Mucosa of descending colon (tissue), 3 donors: Measurements from ENCODE around the gene KIFC1. TPM values are rescaled to one million over a fixed set of nuclear protein-coding genes. Genes with fewer than 3 reads are reported as not detected.
"Not testable (repeated sequence)": the region's sequence is repeated elsewhere in the genome, so short reads cannot be mapped to it uniquely, and the experiment has no call there.

ENCODE experiments used
- ATAC-seq: fragments of 200-7000 bp; cut with Tn5 transposase; one replicate; pipeline ENCODE4 v1.9.1; 2020; ENCODE audit warnings: mild to moderate bottlenecking, moderate library complexity
- DNase-seq, 3 donors: peaks; one replicate each; pipeline ENCODE4 v3.0.0-alpha.2; 2020
- H3K36me3 ChIP-seq: fragments of 200-600 bp; one replicate; pipeline ENCODE4 v1.8.0; 2021; ENCODE audit warnings: low read depth, mild to moderate bottlenecking
- H3K4me1 ChIP-seq: fragments of 200-600 bp; one replicate; pipeline ENCODE4 v1.8.0; 2021; ENCODE audit warnings: low read depth, mild to moderate bottlenecking
- H3K4me3 ChIP-seq: fragments of 200-600 bp; one replicate; pipeline ENCODE4 v1.8.0; 2021; ENCODE audit warnings: mild to moderate bottlenecking
- H3K9me3 ChIP-seq: fragments of 200-600 bp; one replicate; pipeline ENCODE4 v1.8.0; 2021; ENCODE audit warnings: mild to moderate bottlenecking
- intact Hi-C, 2 donors: fragments of 100-400 bp; cut with DNase I in 1 of 2; cut with micrococcal nuclease in 1 of 2; formaldehyde crosslinking; loops; one replicate each; pipeline versions ENCODE4 v1.11.0 to v1.11.1; 2022; cut with DNase I, micrococcal nuclease
- total RNA-seq, 3 donors: library from RNA; stranded (reverse); fragmentation: NEBNext Ultra II Directional in 2 of 3; extraction: Animal tissue kit (Norgen Biotek cat#: 25700) in 2 of 3; gene quantifications; one replicate each; pipeline versions ENCODE4 v1.2.1 to v1.2.4, GENCODE V29; 2021 to 2023
- TF ChIP-seq, protein P1 (sequence below): fragments of 200-600 bp; IDR thresholded peaks from one replicate; pipeline ENCODE4 v1.8.0; 2022; ENCODE audit warnings: antibody characterized with exemption, mild to moderate bottlenecking
- donor health status: DM: no; HTN: no; CAD: no; lungs with moderate emphysema.
- donor health status: DM: no; HTN: no; CAD: no.
- donor health status: DM: no; HTN: yes; CAD: no.

The KIFC1 gene
- total RNA-seq, 3 donors from 2014 or later: 3.5 to 21.1 (median 6.3) TPM

DNA sequence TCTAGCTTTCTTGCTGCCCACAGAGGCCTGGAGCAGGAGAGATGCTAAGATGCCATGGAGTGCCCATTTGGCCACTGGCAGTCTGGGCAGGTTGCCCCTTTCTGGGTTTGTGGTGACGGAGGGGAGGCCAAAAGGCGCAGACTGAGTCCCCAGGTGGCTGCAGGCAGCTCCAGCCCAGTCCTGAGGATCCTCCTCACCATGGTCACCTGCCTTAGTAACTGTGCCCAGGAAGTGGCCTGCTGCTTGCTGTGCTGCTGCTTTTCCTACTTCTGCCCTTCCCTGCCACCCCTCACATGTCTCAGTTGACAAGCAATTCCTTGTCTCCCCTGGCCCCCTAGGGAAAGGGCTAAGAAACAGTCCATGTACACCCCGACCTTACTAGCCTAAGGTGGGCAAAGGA, 35.3 kb upstream of the KIFC1 start:
- Histone ChIP-seq H3K4me1 (peaks cover 3% of the 10 kb centered on the region), H3K9me3 (no peaks in the 10 kb centered on the region), H3K4me3 (no peak overlapping the region), H3K36me3 (no peaks in the 10 kb centered on the region)
- intact Hi-C loops: no loop called here
- TF ChIP-seq, protein P1, sequence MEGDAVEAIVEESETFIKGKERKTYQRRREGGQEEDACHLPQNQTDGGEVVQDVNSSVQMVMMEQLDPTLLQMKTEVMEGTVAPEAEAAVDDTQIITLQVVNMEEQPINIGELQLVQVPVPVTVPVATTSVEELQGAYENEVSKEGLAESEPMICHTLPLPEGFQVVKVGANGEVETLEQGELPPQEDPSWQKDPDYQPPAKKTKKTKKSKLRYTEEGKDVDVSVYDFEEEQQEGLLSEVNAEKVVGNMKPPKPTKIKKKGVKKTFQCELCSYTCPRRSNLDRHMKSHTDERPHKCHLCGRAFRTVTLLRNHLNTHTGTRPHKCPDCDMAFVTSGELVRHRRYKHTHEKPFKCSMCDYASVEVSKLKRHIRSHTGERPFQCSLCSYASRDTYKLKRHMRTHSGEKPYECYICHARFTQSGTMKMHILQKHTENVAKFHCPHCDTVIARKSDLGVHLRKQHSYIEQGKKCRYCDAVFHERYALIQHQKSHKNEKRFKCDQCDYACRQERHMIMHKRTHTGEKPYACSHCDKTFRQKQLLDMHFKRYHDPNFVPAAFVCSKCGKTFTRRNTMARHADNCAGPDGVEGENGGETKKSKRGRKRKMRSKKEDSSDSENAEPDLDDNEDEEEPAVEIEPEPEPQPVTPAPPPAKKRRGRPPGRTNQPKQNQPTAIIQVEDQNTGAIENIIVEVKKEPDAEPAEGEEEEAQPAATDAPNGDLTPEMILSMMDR: no peak
- peak; percentile 62 for ATAC-seq
- DNase-seq: peak in 1 of 3 donors; percentile 42

GRCh38 chr6:33357160-33357871, 34.3 kb upstream of the KIFC1 start:
- H3K36me3 ChIP-seq, intact Hi-C loops, H3K4me1 ChIP-seq, H3K4me3 ChIP-seq, DNase-seq, H3K9me3 ChIP-seq, ATAC-seq: not testable (repeated sequence)

DNA sequence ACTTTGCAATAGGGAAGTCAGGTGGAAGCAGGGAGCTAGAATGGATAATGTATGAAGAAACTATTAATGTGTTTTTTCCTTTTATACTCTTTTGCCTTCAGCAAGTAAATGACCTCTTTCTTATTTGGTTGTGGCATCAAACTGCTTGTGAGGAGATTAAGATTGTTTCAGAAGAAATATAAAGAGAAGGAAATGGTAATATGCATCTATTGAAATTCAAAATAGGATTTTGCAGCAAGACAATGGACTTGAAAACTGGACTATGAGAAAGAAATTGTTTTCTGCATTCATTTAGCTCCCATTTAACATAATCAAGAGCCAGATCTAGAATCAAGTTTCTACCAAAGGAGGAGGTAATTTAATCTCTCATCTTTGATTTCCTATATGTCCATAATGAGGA, 32.3 kb upstream of the KIFC1 start:
- TF ChIP-seq, protein P1: no peak
- intact Hi-C loops: no loop called here
- Histone ChIP-seq H3K9me3 (no peaks in the 10 kb centered on the region), H3K4me1 (peaks cover 3% of the 10 kb centered on the region), H3K4me3 (no peak overlapping the region), H3K36me3 (no peaks in the 10 kb centered on the region)
- no peak for ATAC-seq
- DNase-seq: no peak

- H3K9me3 ChIP-seq, DNase-seq, intact Hi-C loops, H3K36me3 ChIP-seq, H3K4me3 ChIP-seq, ATAC-seq, H3K4me1 ChIP-seq: not testable (repeated sequence)
Observed at GRCh38 chr6:33363486-33363885, 28.1 kb upstream of the KIFC1 start.

GRCh38 chr6:33364475-33365205, 27.0 kb upstream of the KIFC1 start:
- H3K4me3 ChIP-seq, ATAC-seq, H3K4me1 ChIP-seq, DNase-seq, H3K36me3 ChIP-seq, intact Hi-C loops, H3K9me3 ChIP-seq: not testable (repeated sequence)

DNA sequence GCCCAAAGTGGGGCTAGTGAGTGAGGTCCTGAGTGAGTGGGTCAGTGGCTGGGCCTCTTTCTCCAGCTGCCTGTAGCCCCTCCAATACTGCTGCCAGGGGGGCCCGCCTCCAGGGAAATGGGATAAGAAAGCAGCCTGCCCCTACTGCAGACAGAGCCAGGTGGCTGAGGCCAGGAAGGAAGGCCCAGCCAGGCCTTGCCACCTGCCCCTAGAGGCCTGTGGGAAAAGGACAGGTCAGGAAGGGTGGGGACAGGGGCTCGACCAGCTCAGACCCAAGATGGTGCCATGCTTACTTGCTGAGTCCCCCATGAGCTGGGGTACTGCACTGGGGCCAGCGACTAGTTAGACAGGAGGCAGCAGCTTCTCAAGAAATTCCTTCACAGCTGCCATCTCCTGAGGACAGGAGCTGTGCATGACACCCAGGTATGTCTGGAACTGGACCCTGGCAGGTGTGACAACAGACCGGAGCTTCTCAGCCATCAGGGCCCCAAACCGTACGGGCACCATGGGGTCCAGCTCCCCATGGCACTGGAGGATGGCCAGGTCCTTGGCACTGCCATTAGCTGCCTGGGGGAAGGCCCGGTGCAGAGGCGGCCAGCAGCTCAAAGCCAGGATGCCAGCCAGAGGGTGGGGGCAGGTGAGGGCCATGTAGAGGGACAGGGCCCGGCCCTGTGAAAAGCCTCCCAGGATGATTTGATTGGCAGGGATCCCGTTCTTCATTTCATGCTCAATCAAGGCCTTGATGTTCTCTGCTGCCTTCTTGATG, 26.2 kb upstream of the KIFC1 start:
- intact Hi-C loops, H3K4me1 ChIP-seq, H3K4me3 ChIP-seq, DNase-seq, H3K36me3 ChIP-seq, H3K9me3 ChIP-seq, ATAC-seq: not testable (repeated sequence)

DNA sequence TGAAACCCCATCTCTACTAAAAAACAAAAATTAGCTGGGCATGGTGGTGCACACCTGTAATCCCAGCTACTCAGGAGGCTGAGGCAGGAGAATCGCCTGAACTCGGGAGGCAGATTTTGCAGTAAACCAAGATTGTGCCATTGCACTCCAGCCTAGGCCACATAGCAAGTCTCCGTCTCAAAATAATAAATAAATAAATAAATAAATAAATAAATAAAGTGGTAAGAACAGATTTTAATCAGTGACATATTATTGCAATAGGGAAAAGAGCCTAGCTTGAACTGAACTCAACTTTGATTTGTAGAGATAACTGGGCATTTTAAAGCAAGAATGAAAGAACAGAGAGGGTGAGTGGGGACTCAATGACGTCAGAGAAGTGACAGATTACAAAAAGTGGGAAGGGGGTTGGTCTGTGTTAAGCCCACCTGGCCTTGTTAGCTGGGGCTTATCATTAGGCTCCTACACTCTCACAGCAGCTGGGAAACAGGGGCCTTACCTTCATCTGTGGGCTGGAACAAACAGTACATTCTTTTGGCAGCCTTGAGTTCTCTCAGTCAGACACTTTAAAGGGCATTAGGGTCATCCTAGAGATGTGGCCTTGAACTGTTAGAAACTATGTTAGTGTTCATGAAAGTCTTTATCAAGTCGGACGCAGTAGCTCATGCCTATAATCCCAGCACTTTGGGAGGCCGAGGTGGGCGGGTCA, 24.5 kb upstream of the KIFC1 start:
- ATAC-seq (no peak), DNase-seq (no peak)
- intact Hi-C loops: no loop called here
- no peaks in the 10 kb centered on the region for H3K4me1 ChIP-seq
- TF ChIP-seq, protein P1: no peak
- H3K4me3 ChIP-seq: no peak overlapping the region
- H3K9me3 ChIP-seq: no peaks in the 10 kb centered on the region
- H3K36me3 ChIP-seq: no peaks in the 10 kb centered on the region

- H3K4me1 ChIP-seq, ATAC-seq, H3K36me3 ChIP-seq, H3K4me3 ChIP-seq, intact Hi-C loops, DNase-seq, H3K9me3 ChIP-seq: not testable (repeated sequence)
Observed at GRCh38 chr6:33367715-33368025, 24.0 kb upstream of the KIFC1 start.

- ATAC-seq, H3K36me3 ChIP-seq, H3K4me1 ChIP-seq, DNase-seq, H3K4me3 ChIP-seq, H3K9me3 ChIP-seq, intact Hi-C loops: not testable (repeated sequence)
Observed at GRCh38 chr6:33371901-33372300, 19.7 kb upstream of the KIFC1 start.
